SJSA1 (cell line): ENCODE data around the gene TUBAL3. TPM values are rescaled to one million over a fixed set of nuclear protein-coding genes. Genes with fewer than 3 reads are reported as not detected.
"Not testable (repeated sequence)": the region's sequence is repeated elsewhere in the genome, so short reads cannot be mapped to it uniquely, and the experiment has no call there.

Source experiments
- DNase-seq, 2 experiments: peaks; one replicate each; pipeline ENCODE4 v3.0.0-alpha.2; 2015 to 2020; ENCODE audit warnings: low spot score in 2 of 2, low read depth in 1 of 2
- H3K27ac ChIP-seq: fragments of 250-450 bp; sonication (Bioruptor Pico); 2 replicates; pipeline ENCODE4 v1.5.1; 2020; ENCODE audit warnings: mild to moderate bottlenecking, moderate library complexity
- H3K27me3 ChIP-seq: fragments of 250-450 bp; sonication (Bioruptor Pico); replicated peaks from 2 replicates; pipeline ENCODE4 v1.5.1; 2020; ENCODE audit warnings: mild to moderate bottlenecking, moderate library complexity
- H3K36me3 ChIP-seq: fragments of 250-450 bp; sonication (Bioruptor Pico); 2 replicates; pipeline ENCODE4 v1.5.1; 2020; ENCODE audit warnings: mild to moderate bottlenecking
- H3K4me1 ChIP-seq: fragments of 250-450 bp; sonication (Bioruptor Pico); replicated peaks from 2 replicates; pipeline ENCODE4 v1.6.1; 2021; ENCODE audit warnings: mild to moderate bottlenecking
- H3K4me3 ChIP-seq: fragments of 250-450 bp; sonication (Bioruptor Pico); 2 replicates; pipeline ENCODE4 v1.5.1; 2020; ENCODE audit warnings: mild to moderate bottlenecking
- H3K9me3 ChIP-seq: fragments of 250-450 bp; sonication (Bioruptor Pico); replicated peaks from 2 replicates; pipeline ENCODE4 v1.5.1; 2020; ENCODE audit warnings: mild to moderate bottlenecking
- total RNA-seq: library from RNA; depleted of rRNA; stranded (reverse); fragments of >200 nt; shearing (Covaris generic); gene quantifications from 2 replicates; pipeline ENCODE4 v1.2.3, GENCODE V29; 2014

TUBAL3 gene
- total RNA-seq, 1 experiment from 2014 or later: not detected

- no peaks in the 10 kb centered on the region for H3K9me3 ChIP-seq
- H3K27ac ChIP-seq: peak overlapping the region; percentile 5; the same call in 1 of the 2 replicates
- DNase-seq: peak in 1 of 2 experiments; percentile 35
- peak overlapping the region; percentile 89 for H3K4me3 ChIP-seq
- peaks cover 3% of the 10 kb centered on the region; the same call in 1 of the 2 replicates for H3K36me3 ChIP-seq
- H3K27me3 ChIP-seq: no peaks in the 10 kb centered on the region
- 0 out of 2 replicates have a peak, but pooled peaks cover 3% of the 10 kb centered on the region for H3K4me1 ChIP-seq
These were observed 8.6 kb upstream of the TUBAL3 start for GRCh38 chr10:5413012-5413938.

- Histone ChIP-seq H3K27ac (peak within 1 kb of the TSS; percentile 70), H3K36me3 (peaks cover 1% of the 10 kb centered on the region; the same call in 1 of the 2 replicates), H3K27me3 (no peaks in the 10 kb centered on the region), H3K4me3 (peak within 1 kb of the TSS; percentile 89), H3K4me1 (0 out of 2 replicates have a peak, but pooled peaks cover 3% of the 10 kb centered on the region), H3K9me3 (no peaks in the 10 kb centered on the region)
- peak; percentile 89 to 91 for DNase-seq
These were observed 7.8 kb upstream of the TUBAL3 start, which contains the start of gene NET1 for GRCh38 chr10:5412277-5412941. Gene NET1 (plus strand): TSS chr10:5412557. CDS start chr10:5412693, 136 bp downstream.

GRCh38 chr10:5411941-5412276 lies 7.3 kb upstream of the TUBAL3 start:
- 0 out of 2 replicates have a peak, but pooled peaks cover 3% of the 10 kb centered on the region for H3K4me1 ChIP-seq
- no peak overlapping the region for H3K27ac ChIP-seq
- H3K9me3 ChIP-seq: 0 out of 2 replicates have a peak, but pooled peaks cover under 1% of the 10 kb centered on the region
- no peaks in the 10 kb centered on the region for H3K36me3 ChIP-seq
- no peak for DNase-seq
- no peaks in the 10 kb centered on the region for H3K27me3 ChIP-seq
- peak overlapping the region; percentile 89 for H3K4me3 ChIP-seq

GRCh38 chr10:5410787-5411186 lies 6.2 kb upstream of the TUBAL3 start:
- H3K27me3 ChIP-seq, H3K36me3 ChIP-seq, H3K27ac ChIP-seq, H3K4me1 ChIP-seq, H3K4me3 ChIP-seq, DNase-seq, H3K9me3 ChIP-seq: not testable (repeated sequence)

- no peaks in the 10 kb centered on the region for H3K4me1 ChIP-seq
- DNase-seq: no peak
- 0 out of 2 replicates have a peak, but pooled peaks cover 3% of the 10 kb centered on the region for H3K27me3 ChIP-seq
- 0 out of 2 replicates have a peak, but pooled peaks cover 3% of the 10 kb centered on the region for H3K9me3 ChIP-seq
- no peak overlapping the region for H3K27ac ChIP-seq
- no peaks in the 10 kb centered on the region for H3K36me3 ChIP-seq
- no peak overlapping the region for H3K4me3 ChIP-seq
These were observed 2.3 kb upstream of the TUBAL3 start for GRCh38 chr10:5406918-5407317.

GRCh38 chr10:5402798-5403197 lies 1.8 kb downstream of the TUBAL3 start:
- H3K27ac ChIP-seq: no peak overlapping the region
- H3K27me3 ChIP-seq: 0 out of 2 replicates have a peak, but pooled peaks cover 3% of the 10 kb centered on the region
- DNase-seq: no peak
- no peaks in the 10 kb centered on the region for H3K36me3 ChIP-seq
- no peak overlapping the region for H3K4me3 ChIP-seq
- H3K9me3 ChIP-seq: 0 out of 2 replicates have a peak, but pooled peaks cover 3% of the 10 kb centered on the region
- H3K4me1 ChIP-seq: no peaks in the 10 kb centered on the region

- no peak for DNase-seq
- Histone ChIP-seq H3K27me3 (0 out of 2 replicates have a peak, but pooled peaks cover 3% of the 10 kb centered on the region), H3K4me1 (no peaks in the 10 kb centered on the region), H3K9me3 (no peaks in the 10 kb centered on the region), H3K36me3 (no peaks in the 10 kb centered on the region), H3K27ac (no peak overlapping the region), H3K4me3 (no peak overlapping the region)
These were observed 4.0 kb downstream of the TUBAL3 start for GRCh38 chr10:5400468-5401240.

GRCh38 chr10:5399332-5399731 lies 5.3 kb downstream of the TUBAL3 start:
- H3K27me3 ChIP-seq: 0 out of 2 replicates have a peak, but pooled peaks cover 3% of the 10 kb centered on the region
- no peaks in the 10 kb centered on the region for H3K9me3 ChIP-seq
- no peaks in the 10 kb centered on the region for H3K4me1 ChIP-seq
- H3K27ac ChIP-seq: no peak overlapping the region
- no peak overlapping the region for H3K4me3 ChIP-seq
- H3K36me3 ChIP-seq: no peaks in the 10 kb centered on the region
- no peak for DNase-seq

- no peaks in the 10 kb centered on the region for H3K27me3 ChIP-seq
- no peaks in the 10 kb centered on the region for H3K9me3 ChIP-seq
- H3K27ac ChIP-seq: no peak overlapping the region
- H3K4me3 ChIP-seq: no peak overlapping the region
- DNase-seq: no peak
- H3K4me1 ChIP-seq: no peaks in the 10 kb centered on the region
- no peaks in the 10 kb centered on the region for H3K36me3 ChIP-seq
These were observed 7.9 kb downstream of the TUBAL3 start for GRCh38 chr10:5396556-5397300.

GRCh38 chr10:5395168-5395567 lies 9.5 kb downstream of the TUBAL3 start:
- Histone ChIP-seq H3K36me3 (no peaks in the 10 kb centered on the region), H3K9me3 (0 out of 2 replicates have a peak, but pooled peaks cover 4% of the 10 kb centered on the region), H3K27me3 (no peaks in the 10 kb centered on the region), H3K27ac (no peak overlapping the region), H3K4me1 (no peaks in the 10 kb centered on the region), H3K4me3 (no peak overlapping the region)
- DNase-seq: no peak

- DNase-seq: no peak
- no peaks in the 10 kb centered on the region for H3K36me3 ChIP-seq
- H3K4me3 ChIP-seq: no peak overlapping the region
- H3K9me3 ChIP-seq: 0 out of 2 replicates have a peak, but pooled peaks cover 6% of the 10 kb centered on the region
- H3K27ac ChIP-seq: no peak overlapping the region
- no peaks in the 10 kb centered on the region for H3K4me1 ChIP-seq
- H3K27me3 ChIP-seq: no peaks in the 10 kb centered on the region
These were observed 11.1 kb downstream of the TUBAL3 start for GRCh38 chr10:5393529-5393928.

- Histone ChIP-seq H3K27me3 (no peaks in the 10 kb centered on the region), H3K36me3 (no peaks in the 10 kb centered on the region), H3K4me1 (no peaks in the 10 kb centered on the region), H3K27ac (no peak overlapping the region), H3K9me3 (0 out of 2 replicates have a peak, but pooled peaks cover 6% of the 10 kb centered on the region), H3K4me3 (no peak overlapping the region)
- DNase-seq: no peak
These were observed 12.8 kb downstream of the TUBAL3 start for GRCh38 chr10:5391790-5392189.
